ENCODE data around the gene LYRM9.
"Not testable (repeated sequence)": the region's sequence is repeated elsewhere in the genome, so short reads cannot be mapped to it uniquely, and the experiment has no call there.

The LYRM9 gene

GRCh38 chr17:27839571-27840405 is 53.4 kb downstream of the LYRM9 start:
- not testable (repeated sequence) for FAIRE-seq; DNase-seq (ENCODE audit: low spot score)

GRCh38 chr17:27838607-27839006 is 54.6 kb downstream of the LYRM9 start:
- DNase-seq (ENCODE audit: low spot score); FAIRE-seq: not testable (repeated sequence)

GRCh38 chr17:27837769-27838168 is 55.4 kb downstream of the LYRM9 start:
- not testable (repeated sequence) for FAIRE-seq

GRCh38 chr17:27836651-27837050 is 56.5 kb downstream of the LYRM9 start:
- no peak for FAIRE-seq
- no peak for DNase-seq (ENCODE audit: low spot score)

More at GRCh38 chr17:27837769-27838168, 55.4 kb downstream of the LYRM9 start:
- not testable (repeated sequence) for DNase-seq (ENCODE audit: low spot score)

- FAIRE-seq (no peak), DNase-seq (ENCODE audit: low spot score) (no peak)
Measured at GRCh38 chr17:27834571-27834970, 58.6 kb downstream of the LYRM9 start.

- DNase-seq (ENCODE audit: low spot score) (no peak), FAIRE-seq (no peak)
Measured at GRCh38 chr17:27832831-27833230, 60.3 kb downstream of the LYRM9 start.

GRCh38 chr17:27829888-27830287 is 63.3 kb downstream of the LYRM9 start:
- not testable (repeated sequence) for FAIRE-seq; DNase-seq (ENCODE audit: low spot score)

GRCh38 chr17:27829143-27829711 is 63.9 kb downstream of the LYRM9 start:
- not testable (repeated sequence) for DNase-seq (ENCODE audit: low spot score); FAIRE-seq
